SK-N-SH (cell line): ENCODE results near the gene IL16. TPM values are rescaled to one million over a fixed set of nuclear protein-coding genes. Genes with fewer than 3 reads are reported as not detected.

Experiments used
- CTCF ChIA-PET: fragments of 300-600, 350-600 bp; formaldehyde crosslinking; extraction: SDS; loops from one replicate; lab custom pipeline; 2021; lab: Yijun Ruan, JAX
- POLR2A ChIA-PET: fragments of 350-600 bp; sonication (Branson Sonifier 250); formaldehyde crosslinking; extraction: SDS; loops from one replicate; lab custom pipeline; 2020; ENCODE audit warnings: antibody characterized with exemption, inconsistent platforms; lab: Yijun Ruan, JAX
- DNase-seq: peaks from one replicate; pipeline ENCODE4 v3.0.0; 2012
- H2AFZ ChIP-seq: fragments of 200-600 bp; sonication (generic); 2 replicates; pipeline ENCODE4 v1.8.1; 2016; ENCODE audit warnings: antibody characterized with exemption, mild to moderate bottlenecking, low read depth
- H3F3A ChIP-seq: fragments of 200-600 bp; sonication (generic); replicated peaks from 2 replicates; pipeline ENCODE3; 2016; ENCODE audit warnings: antibody characterized with exemption, mild to moderate bottlenecking; ENCODE audit not compliant: insufficient read depth
- H3K27ac ChIP-seq, 2 experiments: fragments of 200-500 bp in 1 of 2; fragments of 200-600 bp in 1 of 2; sonication (Bioruptor generic) in 1 of 2; sonication (generic), shearing (Covaris generic) in 1 of 2; 2 replicates each; pipeline versions ENCODE4 v1.5.1 to v1.6.1; 2014 to 2016; ENCODE audit warnings: low read depth in 2 of 2, inconsistent platforms in 1 of 2, low read length in 1 of 2, mild to moderate bottlenecking in 1 of 2, mixed read lengths in 1 of 2
- H3K27me3 ChIP-seq: fragments of 200-600 bp; sonication (generic), shearing (Covaris generic); 2 replicates; pipeline ENCODE4 v1.6.1; 2016; ENCODE audit warnings: mixed run types; ENCODE audit not compliant: insufficient read depth
- H3K36me3 ChIP-seq, 2 experiments: fragments of 200-500 bp in 1 of 2; fragments of 200-600 bp in 1 of 2; sonication (Bioruptor generic) in 1 of 2; sonication (generic) in 1 of 2; replicated peaks in 1 of 2; 2 replicates each; pipeline versions ENCODE3 to v1.5.1; 2014 to 2016; ENCODE audit warnings: low read length in 1 of 2, mild to moderate bottlenecking in 1 of 2; ENCODE audit not compliant: insufficient read depth in 2 of 2, control insufficient read depth in 1 of 2
- H3K4me1 ChIP-seq, 2 experiments: fragments of 200-500 bp in 1 of 2; fragments of 200-600 bp in 1 of 2; sonication (Bioruptor generic) in 1 of 2; sonication (generic), shearing (Covaris generic) in 1 of 2; 2 replicates each; pipeline versions ENCODE4 v1.5.1 to v1.6.1; 2014 to 2016; ENCODE audit warnings: low read depth in 1 of 2, low read length in 1 of 2, mixed run types in 1 of 2; ENCODE audit not compliant: insufficient read depth in 2 of 2, control insufficient read depth in 1 of 2
- H3K4me2 ChIP-seq: fragments of 200-600 bp; sonication (generic), shearing (Covaris generic); 2 replicates; pipeline ENCODE4 v1.6.1; 2017; ENCODE audit warnings: mixed run types
- H3K4me3 ChIP-seq, 2 experiments: fragments of 200-500 bp in 1 of 2; fragments of 200-600 bp in 1 of 2; sonication (Bioruptor generic) in 1 of 2; sonication (generic), shearing (Covaris generic) in 1 of 2; 2 replicates each; pipeline versions ENCODE4 v1.5.1 to v1.8.1; 2014 to 2016; ENCODE audit warnings: low read depth in 2 of 2, inconsistent platforms in 1 of 2, low read length in 1 of 2, mild to moderate bottlenecking in 1 of 2, mixed read lengths in 1 of 2, moderate library complexity in 1 of 2
- H3K79me2 ChIP-seq: fragments of 200-600 bp; sonication (generic); 2 replicates; pipeline ENCODE4 v1.8.1; 2017; ENCODE audit warnings: mild to moderate bottlenecking; ENCODE audit not compliant: insufficient read depth
- H3K9ac ChIP-seq: fragments of 200-600 bp; sonication (generic); 2 replicates; pipeline ENCODE4 v1.6.1; 2017; ENCODE audit warnings: mixed run types
- H3K9me2 ChIP-seq: fragments of 200-600 bp; sonication (generic); 2 replicates; pipeline ENCODE4 v1.6.1; 2017; ENCODE audit warnings: mixed run types
- H3K9me3 ChIP-seq: fragments of 200-600 bp; sonication (generic); 2 replicates; pipeline ENCODE4 v1.6.1; 2017; ENCODE audit warnings: mixed run types, mild to moderate bottlenecking, moderate library complexity
- H4K20me1 ChIP-seq: fragments of 200-600 bp; sonication (generic); 2 replicates; pipeline ENCODE4 v1.6.1; 2017; ENCODE audit warnings: mild to moderate bottlenecking, mixed run types; ENCODE audit not compliant: insufficient read depth
- CHD2 ChIP-seq: fragments of 150-350 bp; IDR thresholded peaks from 2 replicates; pipeline ENCODE4 v1.6.1; 2018; ENCODE audit warnings: low read length; ENCODE audit not compliant: partially characterized antibody
- CTCF ChIP-seq: fragments of 200-600 bp; sonication (generic); IDR thresholded peaks from 2 replicates; pipeline ENCODE4 v1.6.1; 2017; ENCODE audit warnings: antibody characterized with exemption, mild to moderate bottlenecking, moderate library complexity
- ELF1 ChIP-seq: IDR thresholded peaks from 2 replicates; pipeline ENCODE4 v1.4.0; 2012
- FOXJ3 ChIP-seq: sonication (generic); formaldehyde crosslinking; IDR thresholded peaks from 2 replicates; pipeline ENCODE4 v1.5.1; 2020; ENCODE audit warnings: mild to moderate bottlenecking, missing genetic modification reagents
- FOXM1 ChIP-seq: IDR thresholded peaks from 2 replicates; pipeline ENCODE4 v1.4.0; 2012; ENCODE audit warnings: low read depth, mild to moderate bottlenecking
- GABPA ChIP-seq: IDR thresholded peaks from 2 replicates; pipeline ENCODE4 v1.4.0; 2012; ENCODE audit warnings: low read depth, mild to moderate bottlenecking
- IRF3 ChIP-seq: fragments of 150-350 bp; IDR thresholded peaks from 2 replicates; pipeline ENCODE4 v1.6.1; 2016; ENCODE audit warnings: mild to moderate bottlenecking, low read depth, low read length
- MXI1 ChIP-seq: IDR thresholded peaks from 2 replicates; pipeline ENCODE4 v1.6.1; 2012; ENCODE audit warnings: mild to moderate bottlenecking, low read depth, low read length, improper control_type of control experiment
- NFIC ChIP-seq: IDR thresholded peaks from 2 replicates; pipeline ENCODE4 v1.4.0; 2012; ENCODE audit warnings: borderline replicate concordance
- RCOR1 ChIP-seq: fragments of 150-350 bp; IDR thresholded peaks from 2 replicates; pipeline ENCODE4 v1.6.1; 2017; ENCODE audit warnings: antibody characterized with exemption, low read length
- RFX5 ChIP-seq: IDR thresholded peaks from 2 replicates; pipeline ENCODE4 v1.6.1; 2012; ENCODE audit warnings: mild to moderate bottlenecking, improper control_type of control experiment, low read length
- SIN3A ChIP-seq: IDR thresholded peaks from 2 replicates; pipeline ENCODE4 v1.6.1; 2012; ENCODE audit warnings: low read depth, mild to moderate bottlenecking, low read length, moderate library complexity, borderline replicate concordance
- SMC3 ChIP-seq: IDR thresholded peaks from 2 replicates; pipeline ENCODE4 v1.6.1; 2012; ENCODE audit warnings: low read depth, low read length, improper control_type of control experiment
- TEAD4 ChIP-seq: IDR thresholded peaks from 2 replicates; pipeline ENCODE4 v1.4.0; 2012; ENCODE audit warnings: mild to moderate bottlenecking, borderline replicate concordance; ENCODE audit not compliant: insufficient read depth
- USF1 ChIP-seq: IDR thresholded peaks from 2 replicates; pipeline ENCODE4 v1.4.0; 2012; ENCODE audit warnings: low read depth, borderline replicate concordance
- ZBTB33 ChIP-seq: IDR thresholded peaks from 2 replicates; pipeline ENCODE4 v1.4.0; 2012; ENCODE audit warnings: low read depth, borderline replicate concordance
- WGBS: methylation state at CpG from one replicate; pipeline ENCODE4 v1.1.6; 2017; ENCODE audit warnings: low lambda C conversion rate; 5-methylcytosine and 5-hydroxymethylcytosine counted together
- polyA plus RNA-seq, 3 experiments: library from polyadenylated mRNA; depleted of rRNA; stranded (reverse); fragments of >200 nt; gene quantifications; 2 replicates each; pipeline ENCODE4 v1.2.3, GENCODE V29; 2012
- TF ChIP-seq, protein P1 (sequence below): IDR thresholded peaks from 2 replicates; pipeline ENCODE4 v1.4.0; 2012; ENCODE audit warnings: low read depth

IL16 gene
- polyA plus RNA-seq, 1 of the 3 experiments (the other 2 are of a cell fraction) = not detected

DNA sequence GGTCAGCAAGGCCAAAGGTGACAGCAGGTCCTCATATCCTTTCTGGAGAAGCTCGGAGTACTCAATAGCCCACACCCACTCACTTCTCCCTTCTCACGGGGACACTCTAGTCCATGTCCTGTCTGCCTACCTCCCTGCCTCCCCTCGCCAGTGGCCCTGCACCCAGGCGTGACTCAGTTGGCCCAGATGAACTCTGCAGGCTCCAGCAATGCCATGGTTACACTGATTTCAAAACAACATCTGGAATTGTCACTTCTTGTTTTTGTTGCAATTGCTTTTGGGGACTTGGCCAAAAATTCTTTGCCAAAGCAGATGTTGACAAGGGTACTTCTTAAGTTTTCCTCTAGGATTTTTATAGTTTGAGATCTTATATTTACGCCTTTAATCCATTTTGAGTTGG is 13.0 kb downstream of the IL16 start (continued):
- TF ChIP-seq SMC3 (no peak), ZBTB33 (no peak), FOXM1 (no peak), GABPA (no peak), MXI1 (no peak)
- TF ChIP-seq, all 33 proteins: peak for 0

DNA sequence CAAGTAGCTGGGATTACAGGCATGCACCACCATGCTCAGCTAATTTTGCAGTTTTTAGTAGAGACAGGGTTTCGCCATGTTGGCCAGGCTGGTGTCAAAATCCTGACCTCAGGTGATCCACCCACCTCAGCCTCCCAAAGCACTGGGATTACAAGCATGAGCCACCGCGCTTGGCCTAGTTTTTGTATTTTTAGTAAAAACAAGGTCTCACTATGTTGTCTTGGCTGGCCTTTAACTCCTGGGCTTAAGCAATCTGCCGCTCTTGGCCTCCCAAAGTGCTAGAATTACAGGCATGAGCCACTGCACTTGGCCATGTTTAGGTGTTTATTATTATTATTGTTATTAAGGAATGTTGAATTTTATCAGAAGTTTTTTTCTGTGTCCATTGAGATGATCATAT is 14.7 kb downstream of the IL16 start:
- Histone ChIP-seq H3K9me2 (no peaks in the 10 kb centered on the region), H3K9ac (no peak overlapping the region), H3K27ac (no peak overlapping the region), H3K4me3 (no peak overlapping the region), H3K9me3 (no peaks in the 10 kb centered on the region), H3K36me3 (no peaks in the 10 kb centered on the region), H3K27me3 (no peaks in the 10 kb centered on the region), H3K4me1 (no peaks in the 10 kb centered on the region), H2AFZ (no peak overlapping the region), H3F3A (no peaks in the 10 kb centered on the region), H4K20me1 (no peaks in the 10 kb centered on the region), H3K79me2 (no peaks in the 10 kb centered on the region), H3K4me2 (no peak overlapping the region)
- CTCF ChIA-PET = no interaction called here
- TF ChIP-seq USF1 (no peak), RFX5 (no peak), IRF3 (no peak), TEAD4 (no peak)
- 64% methylated on average over 4 of the region's 4 CpGs for WGBS
- DNase-seq = no peak
- POLR2A ChIA-PET = no interaction called here

DNA sequence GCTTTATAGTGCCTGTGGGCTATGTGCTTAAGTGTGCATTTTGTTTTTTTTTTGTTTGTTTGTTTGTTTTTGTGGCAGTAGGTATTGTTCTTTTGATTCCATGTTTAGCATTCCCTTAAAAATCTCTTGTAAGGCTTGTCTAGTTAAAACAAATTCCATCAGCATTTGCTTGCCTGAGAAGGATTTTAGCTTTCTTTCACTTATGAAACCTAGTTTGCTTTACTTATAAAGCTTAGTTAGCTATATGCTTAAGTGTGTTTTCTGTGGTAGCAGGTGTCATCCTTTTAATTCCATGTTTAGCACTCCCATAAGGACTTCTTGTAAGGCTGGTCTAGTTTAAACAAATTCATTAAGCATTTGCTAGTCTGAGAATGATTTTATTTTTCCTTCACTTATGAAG is 17.3 kb downstream of the IL16 start:
- H3K36me3 ChIP-seq = no peaks in the 10 kb centered on the region
- DNase-seq = no peak
- no peak overlapping the region for H2AFZ ChIP-seq
- H4K20me1 ChIP-seq = no peaks in the 10 kb centered on the region
- H3F3A ChIP-seq = no peaks in the 10 kb centered on the region
- no peaks in the 10 kb centered on the region for H3K4me1 ChIP-seq
- H3K27me3 ChIP-seq = no peaks in the 10 kb centered on the region
- H3K9me3 ChIP-seq = no peaks in the 10 kb centered on the region
- H3K79me2 ChIP-seq = no peaks in the 10 kb centered on the region
- H3K9ac ChIP-seq = no peak overlapping the region
- ChIA-PET CTCF (interaction anchor here (0.7 kb wide), 1 partner anchor 12 kb away, joined by 3 read pairs; no protein-coding TSS in a partner anchor), POLR2A (no interaction called here)
- no peak overlapping the region for H3K4me3 ChIP-seq
- H3K9me2 ChIP-seq = no peaks in the 10 kb centered on the region
- H3K27ac ChIP-seq = no peak overlapping the region
- H3K4me2 ChIP-seq = no peak overlapping the region
- TF ChIP-seq NFIC (no peak), USF1 (no peak), ZBTB33 (no peak), SIN3A (no peak), RFX5 (no peak), CTCF (no peak), ELF1 (no peak), SMC3 (no peak), RCOR1 (no peak), CHD2 (no peak), TEAD4 (no peak), FOXJ3 (CRISPR knock-in tag) (no peak)
- TF ChIP-seq, protein P1, sequence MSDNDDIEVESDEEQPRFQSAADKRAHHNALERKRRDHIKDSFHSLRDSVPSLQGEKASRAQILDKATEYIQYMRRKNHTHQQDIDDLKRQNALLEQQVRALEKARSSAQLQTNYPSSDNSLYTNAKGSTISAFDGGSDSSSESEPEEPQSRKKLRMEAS = no peak
